MM.1S (cell line): ENCODE data around the gene HCN4.

ENCODE experiments used
- DNase-seq: peaks from one replicate; pipeline ENCODE4 v3.0.0-alpha.2; 2015
- H2AFZ ChIP-seq: fragments of 300-600 bp; sonication (generic); 2 replicates; pipeline ENCODE4 v1.6.0; 2016; ENCODE audit warnings: antibody characterized with exemption, low read length
- H3F3A ChIP-seq: fragments of 300-600 bp; sonication (generic); 2 replicates; pipeline ENCODE4 v1.6.1; 2016; ENCODE audit warnings: mild to moderate bottlenecking, antibody characterized with exemption, low read length, moderate library complexity, mixed read lengths; ENCODE audit not compliant: insufficient read depth
- H3K27ac ChIP-seq: fragments of 300-600 bp; sonication (generic); 2 replicates; pipeline ENCODE4 v1.5.1; 2016; ENCODE audit warnings: mild to moderate bottlenecking, low read length
- H3K27me3 ChIP-seq: fragments of 300-600 bp; sonication (generic); replicated peaks from 2 replicates; pipeline ENCODE4 v1.6.0; 2016; ENCODE audit warnings: low read length; ENCODE audit not compliant: insufficient read depth
- H3K36me3 ChIP-seq: fragments of 300-600 bp; sonication (generic); replicated peaks from 2 replicates; pipeline ENCODE4 v1.6.1; 2016; ENCODE audit warnings: mild to moderate bottlenecking, low read length, mixed read lengths; ENCODE audit not compliant: insufficient read depth
- H3K4me1 ChIP-seq: fragments of 300-600 bp; sonication (generic); 2 replicates; pipeline ENCODE4 v1.6.1; 2016; ENCODE audit warnings: low read length, mixed read lengths
- H3K4me2 ChIP-seq: fragments of 300-600 bp; sonication (generic); 2 replicates; pipeline ENCODE4 v1.6.0; 2016; ENCODE audit warnings: low read depth, low read length
- H3K4me3 ChIP-seq: fragments of 300-600 bp; sonication (generic); 2 replicates; pipeline ENCODE4 v1.5.1; 2016; ENCODE audit warnings: low read length, mixed read lengths
- H3K79me2 ChIP-seq: fragments of 300-600 bp; sonication (generic); 2 replicates; pipeline ENCODE4 v1.6.1; 2016; ENCODE audit warnings: mixed run types, low read length, mixed read lengths
- H3K9ac ChIP-seq: fragments of 300-600 bp; sonication (generic); 2 replicates; pipeline ENCODE4 v1.6.1; 2016; ENCODE audit warnings: low read length, mixed read lengths
- H3K9me2 ChIP-seq: fragments of 300-600 bp; sonication (generic); replicated peaks from 2 replicates; pipeline ENCODE4 v1.6.1; 2016; ENCODE audit warnings: mild to moderate bottlenecking, low read length, mixed read lengths; ENCODE audit not compliant: insufficient read depth
- H3K9me3 ChIP-seq: fragments of 300-600 bp; sonication (generic); replicated peaks from 2 replicates; pipeline ENCODE4 v1.6.1; 2016; ENCODE audit warnings: mild to moderate bottlenecking, low read length, mixed read lengths; ENCODE audit not compliant: insufficient read depth
- H4K20me1 ChIP-seq: fragments of 300-600 bp; sonication (generic); 2 replicates; pipeline ENCODE4 v1.6.1; 2016; ENCODE audit warnings: mild to moderate bottlenecking, low read length, moderate library complexity, mixed read lengths; ENCODE audit not compliant: insufficient read depth
- CTCF ChIP-seq: fragments of 300-600 bp; sonication (generic); IDR thresholded peaks from 2 replicates; pipeline ENCODE4 v1.5.1; 2016; ENCODE audit warnings: antibody characterized with exemption, low read length, mixed read lengths
- EZH2 ChIP-seq: fragments of 300-600 bp; sonication (generic); optimal IDR thresholded peaks from 2 replicates; pipeline ENCODE3; 2017; ENCODE audit warnings: low read depth, mild to moderate bottlenecking, antibody characterized with exemption, low read length, mixed read lengths
- EZH2phosphoT487 ChIP-seq: fragments of 300-600 bp; sonication (generic); IDR thresholded peaks from 2 replicates; pipeline ENCODE4 v1.6.1; 2018; ENCODE audit warnings: antibody characterized with exemption, low read length

HCN4 gene

DNA sequence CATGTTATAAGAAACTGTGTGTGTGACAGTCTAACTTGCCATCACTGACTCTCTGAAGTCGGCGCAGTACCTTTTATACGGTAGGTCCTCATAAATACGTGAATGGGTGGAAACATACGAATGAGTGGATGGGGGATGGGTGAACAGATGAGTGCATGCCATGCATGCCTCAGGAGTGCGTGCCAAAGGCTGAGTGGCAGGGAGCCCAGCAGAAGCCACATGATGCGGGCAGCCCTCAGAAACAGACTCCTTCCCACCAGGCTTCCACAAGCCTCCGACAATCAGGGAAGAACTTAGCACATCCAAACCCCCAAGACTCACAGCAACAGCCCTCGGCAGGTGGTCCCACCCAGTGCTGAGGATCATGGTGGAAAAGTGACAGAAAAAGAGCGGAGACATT is 16.7 kb downstream of the HCN4 start:
- Histone ChIP-seq H3F3A (no peaks in the 10 kb centered on the region), H3K9ac (no peak overlapping the region), H3K27ac (no peak overlapping the region), H2AFZ (no peak overlapping the region), H3K4me2 (no peak overlapping the region), H3K9me3 (no peaks in the 10 kb centered on the region), H4K20me1 (no peaks in the 10 kb centered on the region), H3K27me3 (peaks cover 41% of the 10 kb centered on the region), H3K9me2 (no peaks in the 10 kb centered on the region), H3K4me1 (no peaks in the 10 kb centered on the region), H3K36me3 (no peaks in the 10 kb centered on the region), H3K79me2 (no peaks in the 10 kb centered on the region), H3K4me3 (no peak overlapping the region)
- no peak for TF ChIP-seq EZH2phosphoT487
- no peak for TF ChIP-seq CTCF
- no peak for TF ChIP-seq EZH2
- no peak for DNase-seq

GRCh38 chr15:73349191-73349590 is 19.6 kb downstream of the HCN4 start:
- Histone ChIP-seq H3K4me3 (no peak overlapping the region), H2AFZ (no peak overlapping the region), H3K27me3 (peaks cover 25% of the 10 kb centered on the region), H3K4me1 (no peaks in the 10 kb centered on the region), H4K20me1 (no peaks in the 10 kb centered on the region), H3K9ac (no peak overlapping the region), H3K36me3 (no peaks in the 10 kb centered on the region), H3F3A (no peaks in the 10 kb centered on the region), H3K27ac (no peak overlapping the region), H3K9me3 (no peaks in the 10 kb centered on the region), H3K4me2 (no peak overlapping the region), H3K9me2 (no peaks in the 10 kb centered on the region), H3K79me2 (no peaks in the 10 kb centered on the region)
- no peak for DNase-seq
- no peak for TF ChIP-seq EZH2
- TF ChIP-seq EZH2phosphoT487, result no peak
- no peak for TF ChIP-seq CTCF

DNA sequence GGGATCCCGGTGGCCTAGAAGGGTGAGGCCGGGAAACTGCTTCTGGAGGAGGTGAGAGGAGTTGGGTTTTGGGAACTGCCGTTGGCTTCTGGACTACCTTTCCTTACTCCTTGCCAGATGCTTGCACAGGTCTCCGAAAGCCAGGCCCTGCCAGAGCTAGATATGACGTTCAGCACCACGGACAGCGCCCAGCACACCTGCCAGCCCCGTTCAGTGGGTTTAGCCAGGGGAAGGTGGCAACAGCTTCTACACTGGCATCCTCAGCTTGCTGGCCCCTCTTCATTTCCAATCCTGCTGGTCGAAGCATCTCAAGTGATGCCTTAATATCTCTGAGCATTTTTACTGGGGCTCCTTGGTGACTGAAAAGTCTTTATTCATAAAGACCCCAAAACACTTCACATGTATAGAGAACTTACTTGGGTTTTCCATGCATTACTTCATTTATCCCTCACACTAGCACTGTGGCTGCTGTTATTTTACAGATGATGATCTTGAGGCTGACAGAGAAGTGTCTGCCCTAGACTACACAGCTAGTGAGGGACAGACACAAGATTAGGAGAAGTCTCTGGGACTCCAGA is 21.9 kb downstream of the HCN4 start:
- H3K4me3 ChIP-seq, result no peak overlapping the region
- no peaks in the 10 kb centered on the region for H4K20me1 ChIP-seq
- H3F3A ChIP-seq, result no peaks in the 10 kb centered on the region
- no peaks in the 10 kb centered on the region for H3K79me2 ChIP-seq
- no peak overlapping the region for H3K4me2 ChIP-seq
- no peak overlapping the region for H3K27ac ChIP-seq
- no peaks in the 10 kb centered on the region for H3K4me1 ChIP-seq
- peak; percentile 71 for DNase-seq
- no peak for TF ChIP-seq CTCF
- no peak for TF ChIP-seq EZH2
- no peak for TF ChIP-seq EZH2phosphoT487
- no peaks in the 10 kb centered on the region for H3K36me3 ChIP-seq
- no peaks in the 10 kb centered on the region for H3K9me3 ChIP-seq
- no peak overlapping the region for H3K9ac ChIP-seq
- no peaks in the 10 kb centered on the region for H3K9me2 ChIP-seq
- H3K27me3 ChIP-seq, result peaks cover 30% of the 10 kb centered on the region
- no peak overlapping the region for H2AFZ ChIP-seq
